HepG2 (cell line): Measurements from ENCODE around the gene OR2L8. TPM values are rescaled to one million over a fixed set of nuclear protein-coding genes. Genes with fewer than 3 reads are reported as not detected.

Source experiments
- ATAC-seq: fragments of 200-7000 bp; cut with Tn5 transposase; 3 replicates; pipeline ENCODE4 v1.9.1; 2020; ENCODE audit warnings: mild to moderate bottlenecking, moderate library complexity
- BruUV-seq: library from RNA; stranded (reverse); fragments of 400-500 nt; replicated peaks from 2 replicates; lab custom pipeline; 2021; lab: Mats Ljungman, UMichigan
- CTCF ChIA-PET: fragments of 300-600 bp; formaldehyde crosslinking; extraction: SDS; loops from one replicate; lab custom pipeline; 2021; ENCODE audit warnings: low total read pairs, inconsistent platforms, low intra/inter-chr PET ratio; lab: Yijun Ruan, JAX
- POLR2A ChIA-PET: fragments of 350-600 bp; sonication (Branson Sonifier 250); formaldehyde crosslinking; loops from one replicate; lab custom pipeline; 2020; ENCODE audit warnings: antibody characterized with exemption, inconsistent platforms; lab: Yijun Ruan, JAX
- DNase-seq: peaks from one replicate; pipeline ENCODE4 v3.0.0-alpha.2; 2015; ENCODE audit warnings: low spot score
- FAIRE-seq: peaks from 3 replicates; lab custom pipeline; 2011; peaks lifted over from hg19 to GRCh38; lab: Jason Lieb, UNC
- H2AFZ ChIP-seq: one replicate; pipeline ENCODE4 v1.6.1; 2011; ENCODE audit warnings: low read length, inconsistent platforms
- H3K27ac ChIP-seq: fragments of 300-600 bp; 3 replicates; pipeline ENCODE4 v1.8.0; 2011; ENCODE audit warnings: mixed run types, mild to moderate bottlenecking, mixed read lengths, low read length, inconsistent platforms; ENCODE audit not compliant: insufficient read depth; ENCODE audit errors: extremely low read length
- H3K27me3 ChIP-seq, 2 experiments: fragments of 200-600 bp in 1 of 2; 2 replicates in 1 of 2; 3 replicates in 1 of 2; pipeline versions ENCODE4 v1.6.0 to v1.8.0; 2011; ENCODE audit warnings: low read length in 2 of 2, mild to moderate bottlenecking in 2 of 2, moderate library complexity in 2 of 2, inconsistent platforms in 1 of 2; ENCODE audit not compliant: insufficient read depth in 2 of 2, control insufficient read depth in 1 of 2
- H3K36me3 ChIP-seq, 2 experiments: fragments of 200-600 bp in 1 of 2; replicated peaks in 1 of 2; 2 replicates in 1 of 2; 3 replicates in 1 of 2; pipeline versions ENCODE4 v1.5.1 to v1.8.0; 2011; ENCODE audit warnings: low read length in 2 of 2, inconsistent platforms in 1 of 2; ENCODE audit not compliant: insufficient read depth in 2 of 2, control insufficient read depth in 1 of 2
- H3K4me1 ChIP-seq: 2 replicates; pipeline ENCODE4 v1.5.1; 2012; ENCODE audit warnings: low read length, inconsistent platforms; ENCODE audit not compliant: insufficient read depth
- H3K4me2 ChIP-seq: 2 replicates; pipeline ENCODE4 v1.6.0; 2011; ENCODE audit warnings: low read depth, low read length, inconsistent platforms
- H3K4me3 ChIP-seq, 3 experiments: fragments of 200-600 bp in 1 of 3; sonication (generic), shearing (Covaris generic) in 1 of 3; replicated peaks in 1 of 3; 2 replicates each; pipeline ENCODE4 v1.5.1; 2011 to 2016; ENCODE audit warnings: low read length in 3 of 3, inconsistent platforms in 2 of 3, low read depth in 2 of 3, mild to moderate bottlenecking in 2 of 3, control low read depth in 1 of 3, mixed read lengths in 1 of 3; ENCODE audit not compliant: insufficient read depth in 1 of 3
- H3K79me2 ChIP-seq: one replicate; pipeline ENCODE4 v1.6.1; 2011; ENCODE audit warnings: low read length, inconsistent platforms; ENCODE audit not compliant: insufficient read depth
- H3K9ac ChIP-seq: 2 replicates; pipeline ENCODE4 v1.6.0; 2011; ENCODE audit warnings: mild to moderate bottlenecking, low read depth, low read length, inconsistent platforms; ENCODE audit not compliant: insufficient read depth
- H3K9me3 ChIP-seq: 2 replicates; pipeline ENCODE4 v1.5.1; 2012; ENCODE audit warnings: mild to moderate bottlenecking, low read length
- H4K20me1 ChIP-seq: 2 replicates; pipeline ENCODE4 v1.6.0; 2011; ENCODE audit warnings: inconsistent platforms, mild to moderate bottlenecking, low read length, moderate library complexity; ENCODE audit not compliant: insufficient read depth
- ATAD3A ChIP-seq: sonication (generic); formaldehyde crosslinking; IDR thresholded peaks from 2 replicates; pipeline ENCODE4 v1.4.0; 2020; ENCODE audit warnings: missing genetic modification reagents
- CC2D1A ChIP-seq: sonication (generic); formaldehyde crosslinking; IDR thresholded peaks from 2 replicates; pipeline ENCODE4 v1.8.1; 2023; ENCODE audit warnings: mild to moderate bottlenecking, missing genetic modification reagents
- FIP1L1 ChIP-seq: fragments of 200-400 bp; formaldehyde crosslinking; IDR thresholded peaks from 2 replicates; pipeline ENCODE4 v1.6.1; 2018; ENCODE audit warnings: low read depth, mild to moderate bottlenecking, low read length, moderate library complexity, borderline replicate concordance; ENCODE audit not compliant: insufficient read depth
- KDM3A ChIP-seq: IDR thresholded peaks from 2 replicates; pipeline ENCODE4 v1.6.1; 2018; ENCODE audit warnings: low read depth, missing compliant biosample characterization
- KDM5B ChIP-seq: sonication (generic); formaldehyde crosslinking; IDR thresholded peaks from 2 replicates; pipeline ENCODE4 v1.4.0; 2020; ENCODE audit warnings: missing genetic modification reagents, mild to moderate bottlenecking, borderline replicate concordance
- KLF6 ChIP-seq: IDR thresholded peaks from 2 replicates; pipeline ENCODE4 v1.8.0; 2016; ENCODE audit warnings: missing biosample characterization, missing genetic modification reagents
- MAFK ChIP-seq, 2 experiments: IDR thresholded peaks in 1 of 2; conservative IDR thresholded peaks in 1 of 2; 2 replicates each; pipeline ENCODE4 v1.6.1; 2011; ENCODE audit warnings: improper control_type of control experiment in 2 of 2, low read length in 2 of 2
- NR0B2 ChIP-seq: sonication (generic); formaldehyde crosslinking; IDR thresholded peaks from 2 replicates; pipeline ENCODE4 v1.4.0; 2020; ENCODE audit warnings: mild to moderate bottlenecking, missing genetic modification reagents
- RCOR2 ChIP-seq: IDR thresholded peaks from 2 replicates; pipeline ENCODE4 v1.6.1; 2016; ENCODE audit warnings: missing biosample characterization, missing genetic modification reagents
- RXRA ChIP-seq: sonication (generic); formaldehyde crosslinking; IDR thresholded peaks from 2 replicates; pipeline ENCODE4 v1.5.1; 2020; ENCODE audit warnings: missing genetic modification reagents
- ZBTB3 ChIP-seq: sonication (generic); formaldehyde crosslinking; IDR thresholded peaks from 2 replicates; pipeline ENCODE4 v1.4.0; 2020; ENCODE audit warnings: low read depth, mild to moderate bottlenecking, moderate library complexity, missing genetic modification reagents, borderline replicate concordance
- ZNF207 ChIP-seq: fragments of 450-650 bp; IDR thresholded peaks from 2 replicates; pipeline ENCODE4 v1.6.1; 2016; ENCODE audit warnings: antibody characterized with exemption, borderline replicate concordance
- ZNF282 ChIP-seq: fragments of 450-650 bp; IDR thresholded peaks from 2 replicates; pipeline ENCODE4 v1.6.1; 2018; ENCODE audit not compliant: partially characterized antibody
- ZNF3 ChIP-seq: IDR thresholded peaks from 2 replicates; pipeline ENCODE4 v1.7.0; 2017; ENCODE audit warnings: inconsistent platforms
- ZNF639 ChIP-seq: conservative IDR thresholded peaks from 2 replicates; pipeline ENCODE4 v1.6.1; 2018; ENCODE audit warnings: missing genetic modification reagents
- ZNF878 ChIP-seq: sonication (generic); formaldehyde crosslinking; IDR thresholded peaks from 2 replicates; pipeline ENCODE4 v1.8.1; 2023; ENCODE audit warnings: mild to moderate bottlenecking, missing genetic modification reagents, moderate library complexity
- WGBS: methylation state at CpG from one replicate; pipeline ENCODE4 v1.1.6; 2017; ENCODE audit warnings: low lambda C conversion rate; 5-methylcytosine and 5-hydroxymethylcytosine counted together
- in situ Hi-C: cut with HindIII; loops from 2 replicates; pipeline ENCODE4 v1.10.0; 2017; ENCODE audit warnings: low pct_unique_long_range_greater_than_20kb; ENCODE audit not compliant: extremely low pct_ligation_motif_present
- intact Hi-C: fragments of 100-400 bp; cut with micrococcal nuclease; formaldehyde crosslinking; loops from one replicate; pipeline ENCODE4 v1.10.0; 2022; ENCODE audit not compliant: unreplicated experiment
- polyA plus RNA-seq, 8 experiments: library from polyadenylated mRNA; depleted of rRNA in 3 of 8; stranded (reverse) in 7 of 8; unstranded in 1 of 8; fragments of >200 nt; fragmentation: Illumina TruSeq in 4 of 8; extraction: Trizol in 4 of 8; gene quantifications; 2 replicates each; pipeline versions ENCODE4 v1.2.1 to v1.2.3, GENCODE V29; 2011 to 2016; ENCODE audit warnings: low read depth in 4 of 8, missing spikeins in 1 of 8, mixed read lengths in 1 of 8; ENCODE audit not compliant: insufficient read depth in 1 of 8
- total RNA-seq, 5 experiments: library from RNA; depleted of rRNA; stranded (reverse); fragments of >200 nt; fragmentation: Illumina TruSeq; extraction: Trizol; gene quantifications; 2 replicates each; pipeline ENCODE4 v1.2.3, GENCODE V29; 2016; ENCODE audit warnings: low read depth in 1 of 5

Gene OR2L8
- total and polyA plus RNA-seq, 2 of the 13 experiments (the other 11 are each of a cell fraction or from before 2014, with no cell fraction given), result not detected

GRCh38 chr1:247961791-247962190, 13.1 kb downstream of the OR2L8 start (continued):
- no peak for TF ChIP-seq NR0B2
- TF ChIP-seq RXRA (CRISPR knock-in tag), result no peak

- H3K27ac ChIP-seq, result no peak overlapping the region
- no peak overlapping the region for H2AFZ ChIP-seq
- intact Hi-C loops, result no loop called here
- no peak overlapping the region for H3K4me3 ChIP-seq
- TF ChIP-seq ZNF207 (no peak), ZBTB3 (no peak)
- no TSS peak for BruUV-seq
- POLR2A ChIA-PET, result no interaction called here
- in situ Hi-C loops, result no loop called here
- CTCF ChIA-PET, result no interaction called here
- H3K36me3 ChIP-seq, result no peaks in the 10 kb centered on the region
- no peak for FAIRE-seq
- H3K4me1 ChIP-seq, result no peaks in the 10 kb centered on the region
- no peak overlapping the region for H3K9ac ChIP-seq
- WGBS, result under 1% methylated on average over 4 of the region's 4 CpGs
- H4K20me1 ChIP-seq, result no peaks in the 10 kb centered on the region
- ATAC-seq, result no peak
- no peaks in the 10 kb centered on the region for H3K27me3 ChIP-seq
- no peak overlapping the region for H3K4me2 ChIP-seq
- no peaks in the 10 kb centered on the region for H3K79me2 ChIP-seq
- DNase-seq, result no peak
- peaks cover 52% of the 10 kb centered on the region for H3K9me3 ChIP-seq
Observed at GRCh38 chr1:247962911-247963588, 14.4 kb downstream of the OR2L8 start.

- H3K4me3 ChIP-seq, result no peak within 1 kb of the TSS
- intact Hi-C loops (no loop called here), in situ Hi-C loops (no loop called here)
- POLR2A ChIA-PET, result no interaction called here
- H3K9me3 ChIP-seq, result peaks cover 61% of the 10 kb centered on the region
- H3K4me1 ChIP-seq, result no peaks in the 10 kb centered on the region
- FAIRE-seq (no peak), ATAC-seq (no peak), DNase-seq (no peak)
- no peaks in the 10 kb centered on the region for H3K27me3 ChIP-seq
- H4K20me1 ChIP-seq, result no peaks in the 10 kb centered on the region
- H3K79me2 ChIP-seq, result no peaks in the 10 kb centered on the region
- no peak within 1 kb of the TSS for H3K9ac ChIP-seq
- no peak within 1 kb of the TSS for H3K27ac ChIP-seq
- H3K4me2 ChIP-seq, result no peak within 1 kb of the TSS
- CTCF ChIA-PET, result no interaction called here
- H2AFZ ChIP-seq, result no peak within 1 kb of the TSS
- WGBS, result 3% methylated on average over 2 of the region's 2 CpGs
- no peaks in the 10 kb centered on the region for H3K36me3 ChIP-seq
- BruUV-seq, result no TSS peak
- TF ChIP-seq KDM5B (no peak), CC2D1A (CRISPR knock-in tag) (no peak), ATAD3A (CRISPR knock-in tag) (no peak), ZNF878 (no peak), ZNF3 (CRISPR knock-in tag) (no peak), ZNF639 (CRISPR knock-in tag) (no peak), KLF6 (CRISPR knock-in tag) (no peak), FIP1L1 (no peak), KDM3A (CRISPR knock-in tag) (no peak), RCOR2 (no peak), MAFK (conservative IDR thresholded peaks at IDR 0.05 in 1 of 2, IDR thresholded peaks at IDR 0.05 in 1 of 2; ENCODE audit: low read length in 2 of 2) (no peak), ZNF282 (no peak)
Observed at GRCh38 chr1:247964933-247965332, 16.3 kb downstream of the OR2L8 start, which contains the start of gene OR2AK2. Gene OR2AK2 (plus strand): TSS chr1:247965233. CDS start chr1:247965377, 144 bp downstream.
